Omental fat pad (tissue), 4 donors: Measurements from ENCODE around the gene TLR5. TPM values are rescaled to one million over a fixed set of nuclear protein-coding genes. Genes with fewer than 3 reads are reported as not detected.

Source experiments
- ATAC-seq: fragments of 150-250 bp; one replicate; pipeline ENCODE4 v1.9.1; 2016; ENCODE audit warnings: mild to moderate bottlenecking, moderate library complexity; ENCODE audit not compliant: low FRiP score
- DNase-seq: peaks from one replicate; pipeline ENCODE4 v3.0.0-alpha.2; 2019; ENCODE audit warnings: low spot score
- total RNA-seq, 4 donors: library from RNA; depleted of rRNA; stranded (reverse); fragments of >200 nt; gene quantifications; one replicate each; pipeline ENCODE4 v1.1.0, GENCODE V29; 2016
- TF ChIP-seq, protein P1 (sequence below), 3 donors: fragments of 450-650 bp; IDR thresholded peaks; one replicate each; pipeline ENCODE4 v1.5.1; 2016 to 2017; ENCODE audit warnings: antibody characterized with exemption in 3 of 3, mild to moderate bottlenecking in 3 of 3, moderate library complexity in 2 of 3

The TLR5 gene
- total RNA-seq, 4 donors from 2014 or later = 7.0 to 12.6 (median 10.0) TPM

DNA sequence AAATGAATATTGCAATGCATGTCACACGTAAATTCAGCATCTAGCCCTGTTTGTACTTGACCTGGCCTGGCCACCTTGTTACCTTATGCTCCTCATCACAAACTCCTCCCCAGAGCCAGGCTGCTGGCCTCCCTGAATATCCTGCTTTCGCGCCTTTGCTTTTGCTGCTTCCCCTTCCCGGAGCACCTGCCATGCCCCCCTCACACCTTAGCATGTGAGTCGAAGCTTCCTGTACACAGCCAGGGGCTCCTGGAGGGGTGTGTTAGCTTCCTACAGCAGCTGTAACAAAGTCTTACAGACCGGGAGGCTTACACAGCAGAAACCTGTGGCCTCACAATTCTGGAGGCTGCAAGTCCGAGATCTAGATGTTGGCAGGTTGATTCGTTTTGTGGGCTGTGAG lies 60.1 kb downstream of the TLR5 start:
- no peak for ATAC-seq
- TF ChIP-seq, protein P1, sequence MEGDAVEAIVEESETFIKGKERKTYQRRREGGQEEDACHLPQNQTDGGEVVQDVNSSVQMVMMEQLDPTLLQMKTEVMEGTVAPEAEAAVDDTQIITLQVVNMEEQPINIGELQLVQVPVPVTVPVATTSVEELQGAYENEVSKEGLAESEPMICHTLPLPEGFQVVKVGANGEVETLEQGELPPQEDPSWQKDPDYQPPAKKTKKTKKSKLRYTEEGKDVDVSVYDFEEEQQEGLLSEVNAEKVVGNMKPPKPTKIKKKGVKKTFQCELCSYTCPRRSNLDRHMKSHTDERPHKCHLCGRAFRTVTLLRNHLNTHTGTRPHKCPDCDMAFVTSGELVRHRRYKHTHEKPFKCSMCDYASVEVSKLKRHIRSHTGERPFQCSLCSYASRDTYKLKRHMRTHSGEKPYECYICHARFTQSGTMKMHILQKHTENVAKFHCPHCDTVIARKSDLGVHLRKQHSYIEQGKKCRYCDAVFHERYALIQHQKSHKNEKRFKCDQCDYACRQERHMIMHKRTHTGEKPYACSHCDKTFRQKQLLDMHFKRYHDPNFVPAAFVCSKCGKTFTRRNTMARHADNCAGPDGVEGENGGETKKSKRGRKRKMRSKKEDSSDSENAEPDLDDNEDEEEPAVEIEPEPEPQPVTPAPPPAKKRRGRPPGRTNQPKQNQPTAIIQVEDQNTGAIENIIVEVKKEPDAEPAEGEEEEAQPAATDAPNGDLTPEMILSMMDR (IDR thresholded peaks at IDR 0.05) = no peak
- DNase-seq = no peak

DNA sequence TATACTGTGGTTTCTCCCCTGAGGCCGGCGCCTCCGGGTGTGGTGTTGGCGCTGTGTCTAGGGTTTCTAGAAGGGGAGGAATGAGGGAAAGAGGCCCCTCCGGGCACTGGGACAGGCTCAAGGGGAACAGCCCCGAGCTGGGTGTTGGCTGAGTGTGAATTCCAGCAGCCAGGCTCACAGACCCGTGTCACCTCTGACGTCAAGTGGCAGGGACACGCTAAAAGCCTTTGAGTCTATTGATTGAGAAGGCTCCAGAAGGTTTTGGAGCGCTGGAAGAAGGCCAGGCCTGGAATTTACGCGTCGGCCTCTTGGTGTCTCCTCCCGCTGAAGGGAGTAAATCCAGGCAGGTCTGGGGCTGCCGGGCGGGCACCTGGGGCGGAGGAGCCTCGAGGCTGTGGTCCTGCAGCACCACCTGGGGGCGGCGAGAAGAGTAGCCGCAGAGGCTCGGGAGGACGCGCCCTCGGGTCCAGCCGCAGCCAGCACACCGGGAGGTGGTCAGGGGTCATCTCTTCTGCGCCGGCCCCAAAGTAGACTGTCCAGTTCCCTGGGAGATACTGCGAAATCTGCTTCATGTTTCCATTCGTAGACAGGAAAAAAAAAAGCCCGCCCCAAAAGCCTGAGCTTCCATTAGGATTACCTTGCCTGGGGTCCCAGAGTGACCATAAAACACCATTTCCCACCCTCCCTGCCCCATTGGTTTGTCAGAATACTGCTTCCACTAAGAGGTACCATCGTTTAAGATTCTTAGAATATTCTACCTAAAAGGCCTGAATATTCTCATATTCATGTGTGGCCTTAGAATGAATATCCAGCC lies 61.7 kb downstream of the TLR5 start:
- DNase-seq (peak; percentile 56), ATAC-seq (peak; percentile 93)
- TF ChIP-seq, protein P1 (IDR thresholded peaks at IDR 0.05) = peak in 2 of 3 donors; percentile 55 to 62

DNA sequence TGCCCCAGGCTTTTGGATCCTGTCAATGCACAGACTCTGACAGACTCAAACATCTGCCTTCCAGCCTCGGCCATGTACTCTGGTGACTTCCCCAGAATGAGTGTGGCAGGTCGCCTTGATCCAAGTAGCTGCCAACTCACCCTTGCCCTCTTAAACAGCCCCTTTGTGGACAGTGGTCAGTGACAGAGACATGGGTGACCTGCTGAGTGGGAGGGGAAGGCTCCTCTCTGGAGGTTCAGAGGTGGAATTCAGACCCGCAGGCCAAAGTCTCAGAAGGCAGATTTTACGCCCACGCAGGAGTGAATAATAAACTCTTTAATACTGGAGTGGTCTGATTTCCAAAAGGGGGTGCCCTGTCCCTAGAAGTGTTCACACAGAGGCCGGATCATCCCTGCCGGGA lies 63.5 kb downstream of the TLR5 start:
- DNase-seq (no peak), ATAC-seq (no peak)
- TF ChIP-seq, protein P1 (IDR thresholded peaks at IDR 0.05) = no peak

DNA sequence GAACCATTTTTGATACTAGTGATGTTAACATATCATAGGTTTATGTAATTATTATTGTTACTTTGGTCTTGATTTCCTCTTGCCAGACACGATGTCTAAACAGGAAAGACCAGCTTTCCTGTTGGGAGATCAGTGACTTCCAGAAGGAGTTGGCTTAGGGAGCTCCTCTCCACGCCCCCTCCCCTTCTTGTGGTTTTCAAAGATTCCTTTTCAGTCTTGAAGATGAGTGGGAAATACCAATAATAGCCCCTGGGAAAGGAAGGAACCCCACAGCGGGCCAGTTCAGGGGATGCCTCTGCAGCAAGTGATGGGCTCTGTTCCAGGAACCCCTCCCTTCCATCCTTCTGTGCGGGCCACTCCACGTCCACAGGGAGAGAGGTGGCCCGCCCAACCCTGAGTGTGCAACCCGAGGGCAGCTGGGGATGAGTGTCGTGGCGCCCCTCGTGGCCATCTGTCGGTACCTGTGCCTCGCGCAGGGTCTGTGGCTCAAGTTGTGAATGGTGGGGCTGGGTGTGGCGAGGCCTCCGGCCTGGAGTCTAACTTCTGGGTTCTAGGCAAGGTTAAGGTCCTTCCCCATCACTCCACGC lies 65.7 kb downstream of the TLR5 start:
- ATAC-seq (no peak), DNase-seq (no peak)
- TF ChIP-seq, protein P1 (IDR thresholded peaks at IDR 0.05) = no peak

DNA sequence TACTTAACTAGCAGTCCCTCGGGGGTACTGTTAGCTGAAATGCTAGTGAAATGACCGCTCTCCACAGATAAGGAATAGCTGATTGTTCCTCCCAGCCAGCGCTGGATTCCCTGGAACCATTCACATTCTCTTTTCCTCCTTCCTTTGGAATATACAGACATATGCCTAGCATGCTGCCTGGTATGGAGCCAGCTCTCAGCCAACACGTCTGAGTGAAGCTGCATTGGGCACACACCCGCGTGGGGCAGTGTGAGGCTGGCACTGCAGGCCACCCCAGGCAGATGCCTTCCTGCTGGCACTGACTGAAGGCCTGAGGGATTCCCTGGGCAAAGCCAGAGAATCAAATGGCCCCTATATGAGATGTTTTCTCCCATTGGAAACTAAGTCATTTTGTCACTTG lies 66.7 kb downstream of the TLR5 start:
- TF ChIP-seq, protein P1 (IDR thresholded peaks at IDR 0.05) = no peak
- ATAC-seq = no peak
- no peak for DNase-seq

DNA sequence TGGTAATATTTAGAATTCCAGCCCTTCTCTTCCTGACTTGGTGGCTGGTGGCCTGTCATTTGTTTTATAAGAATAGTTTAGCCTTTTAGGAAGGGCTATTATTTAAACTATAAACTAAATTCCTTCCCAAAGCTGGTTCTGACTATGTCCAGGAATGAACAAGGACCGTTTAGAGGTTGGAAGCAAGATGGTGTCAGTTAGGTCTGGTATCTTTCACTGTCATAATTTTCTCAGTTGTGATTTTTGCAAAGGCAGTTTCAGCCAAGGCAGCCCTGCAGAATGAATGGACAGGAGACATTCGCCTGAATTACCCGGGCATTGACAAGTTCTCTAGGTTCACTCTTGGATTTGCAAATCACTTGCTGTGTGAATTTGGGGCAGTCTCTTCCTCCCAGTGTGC lies 67.2 kb downstream of the TLR5 start:
- DNase-seq (no peak), ATAC-seq (no peak)
- TF ChIP-seq, protein P1 (IDR thresholded peaks at IDR 0.05) = no peak
